ENCODE results near the gene TOMT. TPM values are rescaled to one million over a fixed set of nuclear protein-coding genes. Genes with fewer than 3 reads are reported as not detected.
A peak's percentile ranks its signal among the peaks of the same experiment; 100 is the strongest.

TOMT gene
- polyA plus RNA-seq, 1 donor from 2014 or later = 0.76 TPM

GRCh38 chr11:72078477-72078876 lies 27.2 kb upstream of the TOMT start:
- Histone ChIP-seq H3K79me2 (replicated peaks; ENCODE audit: insufficient read depth, low read length) (peaks cover 59% of the 10 kb centered on the region), H2AFZ (ENCODE audit: low read depth, low read length) (no peak overlapping the region), H3K27me3 (ENCODE audit: insufficient read depth, low read depth, low read length) (no peaks in the 10 kb centered on the region), H4K20me1 (ENCODE audit: insufficient read depth) (no peaks in the 10 kb centered on the region), H3K9me3 (ENCODE audit: low read length) (no peaks in the 10 kb centered on the region), H3K27ac (ENCODE audit: low read length) (no peak overlapping the region), H3K4me2 (ENCODE audit: low read length) (peak overlapping the region; percentile 57), H3K9ac (ENCODE audit: low read length) (no peak overlapping the region), H3K9me2 (ENCODE audit: insufficient read depth, low read length) (no peaks in the 10 kb centered on the region), H3K4me3 (ENCODE audit: low read length) (peak overlapping the region; percentile 73), H3F3A (ENCODE audit: insufficient read depth, low read length, poor library complexity, severe bottlenecking) (no peaks in the 10 kb centered on the region), H3K36me3 (ENCODE audit: insufficient read depth, low read length) (no peaks in the 10 kb centered on the region)
- TF ChIP-seq, protein P1, sequence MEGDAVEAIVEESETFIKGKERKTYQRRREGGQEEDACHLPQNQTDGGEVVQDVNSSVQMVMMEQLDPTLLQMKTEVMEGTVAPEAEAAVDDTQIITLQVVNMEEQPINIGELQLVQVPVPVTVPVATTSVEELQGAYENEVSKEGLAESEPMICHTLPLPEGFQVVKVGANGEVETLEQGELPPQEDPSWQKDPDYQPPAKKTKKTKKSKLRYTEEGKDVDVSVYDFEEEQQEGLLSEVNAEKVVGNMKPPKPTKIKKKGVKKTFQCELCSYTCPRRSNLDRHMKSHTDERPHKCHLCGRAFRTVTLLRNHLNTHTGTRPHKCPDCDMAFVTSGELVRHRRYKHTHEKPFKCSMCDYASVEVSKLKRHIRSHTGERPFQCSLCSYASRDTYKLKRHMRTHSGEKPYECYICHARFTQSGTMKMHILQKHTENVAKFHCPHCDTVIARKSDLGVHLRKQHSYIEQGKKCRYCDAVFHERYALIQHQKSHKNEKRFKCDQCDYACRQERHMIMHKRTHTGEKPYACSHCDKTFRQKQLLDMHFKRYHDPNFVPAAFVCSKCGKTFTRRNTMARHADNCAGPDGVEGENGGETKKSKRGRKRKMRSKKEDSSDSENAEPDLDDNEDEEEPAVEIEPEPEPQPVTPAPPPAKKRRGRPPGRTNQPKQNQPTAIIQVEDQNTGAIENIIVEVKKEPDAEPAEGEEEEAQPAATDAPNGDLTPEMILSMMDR (IDR thresholded peaks at IDR 0.05; ENCODE audit: poor library complexity, severe bottlenecking) = no peak
- TF ChIP-seq REST (IDR thresholded peaks at IDR 0.05; ENCODE audit: borderline replicate concordance) (no peak), POLR2AphosphoS5 (IDR thresholded peaks at IDR 0.05) (no peak), MXI1 (conservative IDR thresholded peaks at IDR 0.05; ENCODE audit: poor library complexity, severe bottlenecking) (no peak), EP300 (conservative IDR thresholded peaks at IDR 0.05; ENCODE audit: poor library complexity, severe bottlenecking) (no peak), TAF1 (IDR thresholded peaks at IDR 0.05; ENCODE audit: low read depth) (no peak), SMC3 (conservative IDR thresholded peaks at IDR 0.05; ENCODE audit: poor library complexity) (no peak)

GRCh38 chr11:72079819-72080325 lies 25.9 kb upstream of the TOMT start:
- peak overlapping the region; percentile 47 for H2AFZ ChIP-seq (ENCODE audit: low read depth, low read length)
- peak overlapping the region; percentile 79 for H3K9ac ChIP-seq (ENCODE audit: low read length)
- no peaks in the 10 kb centered on the region for H4K20me1 ChIP-seq (ENCODE audit: insufficient read depth)
- H3K9me3 ChIP-seq (ENCODE audit: low read length) = no peaks in the 10 kb centered on the region
- peak overlapping the region; percentile 73 for H3K4me3 ChIP-seq (ENCODE audit: low read length)
- H3F3A ChIP-seq (ENCODE audit: insufficient read depth, low read length, poor library complexity, severe bottlenecking) = no peaks in the 10 kb centered on the region
- H3K27ac ChIP-seq (ENCODE audit: low read length) = peak overlapping the region; percentile 90
- TF ChIP-seq RAD21 (conservative IDR thresholded peaks at IDR 0.05) (no peak), REST (IDR thresholded peaks at IDR 0.05; ENCODE audit: borderline replicate concordance) (no peak), EZH2 (IDR thresholded peaks at IDR 0.05; ENCODE audit: borderline replicate concordance, insufficient read depth, low read length, poor library complexity, severe bottlenecking) (no peak), EP300 (conservative IDR thresholded peaks at IDR 0.05; ENCODE audit: poor library complexity, severe bottlenecking) (no peak), MXI1 (conservative IDR thresholded peaks at IDR 0.05; ENCODE audit: poor library complexity, severe bottlenecking) (no peak), POLR2AphosphoS5 (IDR thresholded peaks at IDR 0.05) (no peak), TAF1 (IDR thresholded peaks at IDR 0.05; ENCODE audit: low read depth) (no peak), SMC3 (conservative IDR thresholded peaks at IDR 0.05; ENCODE audit: poor library complexity) (no peak)
- TF ChIP-seq, protein P1 (IDR thresholded peaks at IDR 0.05; ENCODE audit: poor library complexity, severe bottlenecking) = no peak
- H3K27me3 ChIP-seq (ENCODE audit: insufficient read depth, low read depth, low read length) = no peaks in the 10 kb centered on the region
- H3K4me2 ChIP-seq (ENCODE audit: low read length) = peak overlapping the region; percentile 57
- H3K79me2 ChIP-seq (replicated peaks; ENCODE audit: insufficient read depth, low read length) = peaks cover 53% of the 10 kb centered on the region
- no peaks in the 10 kb centered on the region for H3K36me3 ChIP-seq (ENCODE audit: insufficient read depth, low read length)
- H3K9me2 ChIP-seq (ENCODE audit: insufficient read depth, low read length) = no peaks in the 10 kb centered on the region

Data from neural cell (in vitro differentiated cells).